GM18868 (cell line): ENCODE results near the gene CALHM6.

Experiments
- ATAC-seq: cut with Tn5 transposase; IDR thresholded peaks from one replicate; pipeline ENCODE4 v1.9.1; 2021; ENCODE audit warnings: mild to moderate bottlenecking, moderate library complexity; ENCODE audit not compliant: unreplicated experiment

CALHM6 gene

DNA sequence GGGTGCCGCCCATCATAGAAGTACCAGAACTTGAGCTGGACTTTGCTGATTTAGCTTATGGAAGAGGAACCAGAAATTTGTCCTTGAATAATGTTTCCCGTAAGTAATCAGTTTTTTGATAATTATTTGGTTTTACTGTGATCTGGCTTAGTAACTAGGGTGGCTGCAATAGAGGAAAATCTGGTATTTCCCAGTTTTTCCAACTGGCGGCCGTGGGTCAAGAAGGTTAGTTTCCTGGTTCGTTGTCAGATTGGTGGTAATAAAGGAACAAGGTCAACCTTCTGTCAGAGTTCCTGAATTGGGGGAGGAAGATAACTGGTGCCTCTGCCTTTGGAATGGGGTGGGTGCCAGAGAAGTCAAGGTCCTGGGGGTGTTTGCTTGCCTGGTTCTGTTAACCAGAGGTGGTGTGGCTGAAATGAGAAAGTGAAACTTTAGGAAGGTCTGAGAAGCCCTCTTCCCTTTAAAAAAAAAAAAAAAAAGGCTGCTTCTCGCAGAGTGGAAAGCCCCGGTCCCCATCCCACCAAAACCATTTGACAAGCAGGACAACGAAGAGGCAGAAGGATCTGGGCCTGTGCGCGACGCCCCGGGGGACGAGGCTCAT, at the start of gene CALHM6:
TSS of gene CALHM6 (plus strand) at position 45 of the 601 bp plus-strand sequence. CDS start at position 600, 555 bp downstream.
- no peak for ATAC-seq

DNA sequence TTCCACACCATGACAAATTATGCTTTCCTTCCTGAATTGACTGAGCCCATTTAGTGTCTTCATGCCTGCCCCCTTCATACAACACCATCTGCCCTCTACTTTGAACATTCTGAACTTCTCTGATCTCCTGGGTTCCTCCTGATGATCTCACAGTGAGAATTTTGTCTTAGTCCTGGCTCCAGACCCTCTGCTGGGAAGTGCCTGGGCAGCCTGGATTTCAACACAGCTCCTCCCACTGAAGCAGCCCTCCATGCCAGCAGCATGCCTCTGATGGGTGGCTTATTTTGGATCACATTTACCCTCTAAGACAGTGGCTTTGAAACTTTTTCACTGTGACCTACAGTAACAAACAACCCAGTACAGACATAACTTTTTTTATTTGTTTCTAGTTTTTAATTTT, 48.9 kb upstream of the CALHM6 start:
- no peak for ATAC-seq

DNA sequence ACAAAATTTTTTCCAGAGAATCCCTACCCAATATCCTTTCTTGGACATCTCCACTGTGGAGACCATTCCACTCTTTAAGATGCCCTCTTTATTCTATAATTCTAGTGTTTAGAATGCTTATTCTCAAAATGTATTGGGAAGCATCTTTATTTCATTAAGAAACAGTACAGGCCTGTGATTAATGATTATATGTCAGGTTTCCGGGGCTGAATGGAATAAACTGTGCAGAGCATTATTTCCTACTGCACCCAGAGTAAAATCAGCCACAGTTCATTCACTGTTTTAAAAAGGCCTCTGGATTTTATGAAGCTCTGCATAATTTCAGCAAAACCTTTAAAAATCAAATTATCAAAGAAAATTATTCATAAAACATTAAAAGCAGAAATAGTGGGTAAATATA, 47.8 kb upstream of the CALHM6 start:
- ATAC-seq: no peak

DNA sequence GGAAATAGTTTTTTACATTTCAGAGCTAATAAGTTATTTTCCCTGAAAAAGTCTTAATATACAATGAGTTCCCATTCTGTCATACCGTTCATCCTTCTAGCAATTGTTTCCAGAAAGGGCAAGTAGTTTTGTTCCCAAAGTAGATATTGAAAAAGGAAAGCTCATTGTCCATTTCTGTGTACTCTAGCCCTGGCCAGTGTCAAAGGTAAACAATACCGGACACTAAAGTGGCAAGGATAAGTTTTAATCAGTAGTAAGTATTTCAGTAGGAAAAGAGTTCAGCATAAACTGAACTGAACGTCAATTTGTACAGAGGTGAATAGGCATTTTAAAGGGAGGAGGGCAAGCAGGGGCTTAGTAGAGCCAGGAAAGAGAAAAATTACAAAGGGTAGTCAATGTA, 43.5 kb upstream of the CALHM6 start:
- ATAC-seq: no peak

DNA sequence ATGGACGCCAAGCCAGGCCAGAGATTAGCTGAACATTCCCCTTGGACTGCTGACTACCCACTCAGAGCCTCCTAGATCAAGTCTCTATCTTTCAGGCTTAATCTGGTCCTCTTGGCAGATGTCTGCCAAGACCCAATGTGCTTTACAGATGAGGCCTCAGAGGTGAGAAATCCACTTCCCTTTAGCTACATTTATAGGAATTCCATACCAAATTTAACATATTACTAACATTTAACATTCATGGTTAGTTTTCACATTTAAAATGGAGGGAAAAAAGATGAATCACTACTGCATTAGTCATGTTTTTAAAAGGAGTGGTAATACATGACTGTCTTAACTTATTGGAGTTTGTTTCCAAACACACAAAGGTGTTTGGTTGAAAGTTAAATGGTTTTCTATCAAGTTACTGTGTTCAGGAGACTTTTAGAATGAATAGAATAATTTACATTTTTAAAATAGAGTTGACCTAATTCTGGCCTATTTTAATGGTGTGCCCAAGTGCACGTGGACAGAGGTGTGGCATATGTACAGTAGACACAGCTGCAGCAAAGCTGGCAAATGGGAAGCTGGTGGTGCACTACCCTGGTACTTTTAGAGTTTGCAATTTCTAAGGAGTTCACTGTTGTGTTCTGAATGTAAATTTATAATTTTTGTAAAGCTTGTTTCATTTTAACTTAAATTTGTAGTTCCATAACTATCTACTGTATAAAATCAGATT, 41.9 kb upstream of the CALHM6 start:
- no peak for ATAC-seq

DNA sequence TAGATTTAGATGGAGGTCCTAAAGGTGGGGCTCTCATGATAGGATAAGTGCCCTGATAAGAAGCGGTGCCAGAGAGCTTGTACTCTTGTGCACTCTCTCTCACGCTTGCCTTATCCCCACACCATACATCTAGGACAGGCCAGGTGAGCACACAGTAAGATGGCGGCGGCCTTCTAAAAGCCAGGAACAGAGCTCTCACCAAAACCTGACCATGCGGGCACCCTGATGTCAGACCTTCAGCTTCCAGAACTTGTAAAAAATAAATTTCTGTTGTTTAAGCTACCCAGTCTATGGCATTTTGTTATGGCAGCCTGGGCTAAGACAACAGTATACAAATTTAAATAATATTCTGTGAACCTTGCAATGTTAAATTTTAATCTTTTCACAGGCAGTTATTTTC, 40.8 kb upstream of the CALHM6 start:
- ATAC-seq: no peak

DNA sequence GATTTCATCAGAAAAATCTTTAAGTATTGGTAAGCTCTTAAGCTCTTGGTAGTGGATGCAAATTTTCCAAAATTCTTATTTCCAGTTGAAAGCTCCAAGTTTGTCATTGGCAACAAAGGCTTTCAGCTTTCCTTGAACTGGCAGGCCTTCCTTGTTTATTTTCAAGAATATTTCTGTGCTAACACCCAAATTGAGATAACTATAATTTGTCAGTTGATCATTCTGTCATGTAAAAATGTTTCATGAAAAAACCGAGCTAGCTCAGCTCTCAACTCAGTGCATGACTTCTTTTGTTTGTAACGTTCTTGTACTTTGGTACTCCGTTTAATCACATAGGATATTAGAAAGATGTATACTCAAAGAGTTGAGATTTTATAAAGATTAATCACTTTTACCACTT, 38.9 kb upstream of the CALHM6 start:
- ATAC-seq: no peak

DNA sequence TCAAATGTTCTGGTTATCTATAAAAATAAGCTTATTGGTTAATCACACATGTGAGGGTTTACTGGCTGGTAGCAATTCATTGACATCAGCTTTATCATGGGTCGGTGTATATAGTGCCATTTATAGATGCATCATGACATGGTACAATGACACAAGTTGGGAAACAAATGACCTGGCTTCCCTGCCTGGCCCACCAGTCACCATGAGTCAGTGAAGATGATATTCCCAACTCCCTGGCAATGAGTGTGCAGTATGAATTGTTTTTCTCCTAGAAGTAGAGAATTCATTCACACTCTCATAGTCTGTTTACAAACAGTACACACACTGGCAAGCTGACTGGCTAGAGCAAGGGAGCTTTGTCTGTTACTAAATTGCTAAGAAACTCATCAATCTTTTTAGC, 37.2 kb upstream of the CALHM6 start:
- no peak for ATAC-seq

DNA sequence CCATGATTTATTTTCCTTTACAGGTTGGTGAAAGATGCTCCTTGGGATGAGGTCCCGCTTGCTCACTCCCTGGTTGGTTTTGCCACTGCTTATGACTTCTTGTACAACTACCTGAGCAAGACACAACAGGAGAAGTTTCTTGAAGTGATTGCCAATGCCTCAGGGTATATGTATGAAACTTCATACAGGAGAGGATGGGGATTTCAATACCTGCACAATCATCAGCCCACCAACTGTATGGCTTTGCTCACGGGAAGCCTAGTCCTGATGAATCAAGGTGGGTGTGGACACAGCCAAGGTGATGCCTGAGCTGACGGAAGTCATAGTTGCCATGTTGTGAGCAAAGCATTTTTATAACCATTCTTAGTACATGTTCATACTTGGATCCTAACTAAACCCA, 34.6 kb upstream of the CALHM6 start:
- no peak for ATAC-seq

DNA sequence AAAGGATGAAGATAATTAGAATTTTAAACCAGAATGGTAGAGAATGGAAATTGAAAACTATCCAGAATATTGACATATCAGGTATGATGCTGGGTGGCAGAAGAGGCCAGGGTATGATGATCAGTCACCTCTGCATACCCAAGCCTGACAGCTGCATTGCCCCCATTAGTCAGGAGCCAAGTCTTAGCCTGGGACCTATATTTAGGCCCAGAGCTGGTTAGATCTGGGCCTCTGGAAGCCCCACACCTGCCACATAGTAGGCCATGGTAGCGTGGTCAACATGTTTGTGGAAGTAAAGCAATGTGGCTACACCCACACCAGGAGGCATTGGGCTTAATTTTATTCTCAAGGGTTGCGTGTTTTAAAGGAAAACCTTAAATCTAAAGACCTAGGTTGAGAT, 32.1 kb upstream of the CALHM6 start:
- ATAC-seq: no peak

DNA sequence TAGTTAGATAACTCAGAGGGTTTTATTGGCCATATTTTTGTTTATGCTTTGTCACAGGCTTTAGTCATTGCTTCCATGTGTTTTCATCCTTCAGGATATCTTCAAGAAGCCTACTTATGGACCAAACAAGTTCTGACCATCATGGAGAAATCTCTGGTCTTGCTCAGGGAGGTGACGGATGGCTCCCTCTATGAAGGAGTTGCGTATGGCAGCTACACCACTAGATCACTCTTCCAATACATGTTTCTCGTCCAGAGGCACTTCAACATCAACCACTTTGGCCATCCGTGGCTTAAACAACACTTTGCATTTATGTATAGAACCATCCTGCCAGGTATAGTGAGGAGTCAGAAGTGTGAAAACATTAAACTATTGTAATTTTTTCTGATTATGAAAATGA, 30.3 kb upstream of the CALHM6 start:
- no peak for ATAC-seq

DNA sequence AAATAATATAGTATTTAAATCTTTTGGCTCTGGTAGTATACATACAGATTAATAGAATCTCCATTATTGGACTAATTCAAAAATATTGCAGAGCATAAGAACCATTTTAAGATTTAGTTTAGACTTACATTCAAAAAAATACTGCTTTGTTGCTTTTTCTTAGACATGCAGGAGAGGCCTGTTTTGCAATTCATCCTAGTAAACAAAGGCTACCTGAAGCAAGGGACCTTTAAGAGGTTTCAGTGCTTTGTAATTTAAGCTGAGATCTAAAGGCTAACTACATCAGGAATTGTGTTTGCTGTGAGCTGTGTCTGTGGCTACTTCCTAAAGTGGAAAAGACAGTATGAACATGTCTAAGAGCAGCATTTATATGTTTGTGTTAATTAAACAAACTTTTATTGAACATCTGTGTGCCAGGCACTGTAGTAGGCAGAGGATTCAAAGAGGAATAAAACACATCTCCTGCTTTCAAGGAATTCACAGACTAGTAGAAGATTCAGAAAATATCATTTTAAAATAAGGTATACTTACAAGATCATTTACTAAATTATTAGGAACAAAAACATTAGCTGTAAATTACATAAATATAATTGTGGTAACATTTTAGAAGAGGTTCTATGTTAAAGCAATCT, 29.1 kb upstream of the CALHM6 start:
- ATAC-seq: no peak

DNA sequence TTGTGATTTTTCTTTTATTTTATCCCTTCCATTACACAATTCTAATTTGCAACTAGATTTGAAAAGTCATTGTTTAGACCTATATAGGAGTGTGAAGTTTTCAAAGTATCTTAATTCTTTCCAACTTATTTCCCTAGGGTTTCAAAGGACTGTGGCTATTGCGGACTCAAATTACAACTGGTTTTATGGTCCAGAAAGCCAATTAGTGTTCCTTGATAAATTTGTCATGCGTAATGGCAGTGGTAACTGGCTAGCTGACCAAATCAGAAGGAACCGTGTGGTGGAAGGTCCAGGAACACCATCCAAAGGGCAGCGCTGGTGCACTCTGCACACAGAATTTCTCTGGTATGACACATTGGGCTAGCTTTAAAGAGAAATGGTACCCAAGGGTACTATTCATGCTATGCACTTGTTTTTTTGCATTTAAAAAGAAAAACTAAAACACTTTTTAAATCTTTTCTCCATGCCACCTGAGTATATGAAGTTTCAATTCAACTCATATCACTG, 27.9 kb upstream of the CALHM6 start:
- no peak for ATAC-seq

DNA sequence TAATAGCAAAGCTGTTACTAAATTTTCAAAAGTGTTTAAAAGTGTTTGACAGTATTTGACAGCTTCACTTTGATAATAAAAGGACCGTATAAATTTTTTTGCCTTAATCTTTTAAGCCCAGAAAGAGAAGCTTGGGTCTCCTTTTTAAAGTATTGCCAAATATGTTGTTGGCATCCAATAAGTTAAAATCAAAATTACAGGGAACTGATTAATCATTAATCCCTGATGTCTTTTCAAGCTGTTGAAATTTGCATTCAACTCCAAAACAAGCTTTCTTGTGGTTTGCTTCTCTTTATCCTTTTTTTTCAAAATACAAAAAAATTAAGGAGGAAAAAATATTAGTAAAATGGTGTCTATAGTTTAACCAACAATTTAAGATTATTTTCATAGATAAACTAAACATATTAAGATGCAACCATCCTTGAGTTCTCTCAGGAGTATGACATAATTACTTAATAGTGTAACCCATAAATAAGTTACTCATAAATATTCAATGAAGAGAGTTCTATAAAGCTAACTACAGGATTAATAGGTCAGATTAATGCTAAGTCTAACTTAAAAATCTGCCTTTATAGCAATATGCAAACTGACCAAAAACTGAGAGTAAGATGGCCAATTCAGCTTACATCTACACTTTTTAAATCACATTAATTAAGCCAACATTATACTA, 27.0 kb upstream of the CALHM6 start:
- ATAC-seq: no peak

DNA sequence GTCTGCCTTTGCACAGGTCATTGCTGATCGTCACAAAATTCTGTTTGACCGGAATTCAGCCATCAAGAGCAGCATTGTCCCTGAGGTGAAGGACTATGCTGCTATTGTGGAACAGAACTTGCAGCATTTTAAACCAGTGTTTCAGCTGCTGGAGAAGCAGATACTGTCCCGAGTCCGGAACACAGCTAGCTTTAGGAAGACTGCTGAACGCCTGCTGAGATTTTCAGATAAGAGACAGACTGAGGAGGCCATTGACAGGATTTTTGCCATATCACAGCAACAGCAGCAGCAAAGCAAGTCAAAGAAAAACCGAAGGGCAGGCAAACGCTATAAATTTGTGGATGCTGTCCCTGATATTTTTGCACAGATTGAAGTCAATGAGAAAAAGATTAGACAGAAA, 24.6 kb upstream of the CALHM6 start:
- ATAC-seq: no peak

DNA sequence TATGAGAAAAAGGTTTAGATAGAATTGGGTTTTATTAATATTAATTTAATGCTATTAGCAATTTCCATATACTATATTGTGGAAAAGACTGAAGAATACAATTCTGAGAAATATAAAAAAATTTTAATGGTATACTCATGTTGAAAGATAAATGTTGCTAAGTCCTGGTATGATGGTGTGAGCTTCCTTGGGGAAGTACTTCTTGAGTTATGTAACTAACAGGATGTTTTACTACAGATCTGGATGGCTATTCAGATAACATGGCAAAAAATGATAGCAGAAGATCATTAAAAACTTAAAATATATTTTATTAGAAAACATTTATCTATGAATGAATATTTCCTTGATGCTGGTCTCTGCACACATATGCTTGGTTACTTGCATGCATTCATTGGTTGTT, 23.5 kb upstream of the CALHM6 start:
- ATAC-seq: no peak

DNA sequence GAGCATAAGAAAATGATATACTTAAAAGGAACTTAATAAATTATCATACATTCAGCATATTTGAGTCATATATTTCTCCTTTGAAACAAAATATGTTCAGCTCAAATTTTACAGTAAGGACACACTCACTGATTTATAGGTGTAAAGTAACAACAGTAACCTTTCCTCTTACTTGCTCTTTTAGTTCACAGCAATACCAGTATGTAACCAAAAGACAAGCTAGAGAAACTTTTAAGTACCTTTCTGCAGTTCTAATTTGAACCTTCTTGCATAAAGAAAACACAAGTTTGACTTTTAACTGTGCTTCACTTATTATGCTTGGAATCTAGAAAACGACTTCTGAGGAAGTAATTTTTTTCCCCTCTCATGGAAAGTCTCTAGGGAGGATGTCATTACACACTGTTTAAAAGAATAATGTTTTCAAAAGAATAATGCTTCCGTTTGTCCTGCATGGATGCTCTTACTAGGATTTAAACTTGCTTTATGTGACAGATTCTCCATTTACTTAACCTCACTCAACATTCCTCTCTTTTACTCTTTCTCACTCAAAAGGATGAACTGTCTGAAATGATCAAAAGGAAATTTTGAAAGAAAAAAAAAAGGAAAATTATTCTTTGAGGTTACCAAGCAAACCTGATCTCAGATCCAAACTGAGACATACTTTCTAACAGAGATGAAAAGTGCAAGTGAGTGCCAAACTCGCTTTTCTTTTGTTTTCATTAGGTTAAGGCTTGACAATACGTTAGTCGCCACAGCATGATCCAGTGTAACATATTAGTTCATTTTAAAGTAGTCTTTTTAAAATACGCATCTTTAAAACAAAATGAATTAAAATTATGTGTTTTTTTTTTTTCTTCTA, 22.4 kb upstream of the CALHM6 start:
- no peak for ATAC-seq

DNA sequence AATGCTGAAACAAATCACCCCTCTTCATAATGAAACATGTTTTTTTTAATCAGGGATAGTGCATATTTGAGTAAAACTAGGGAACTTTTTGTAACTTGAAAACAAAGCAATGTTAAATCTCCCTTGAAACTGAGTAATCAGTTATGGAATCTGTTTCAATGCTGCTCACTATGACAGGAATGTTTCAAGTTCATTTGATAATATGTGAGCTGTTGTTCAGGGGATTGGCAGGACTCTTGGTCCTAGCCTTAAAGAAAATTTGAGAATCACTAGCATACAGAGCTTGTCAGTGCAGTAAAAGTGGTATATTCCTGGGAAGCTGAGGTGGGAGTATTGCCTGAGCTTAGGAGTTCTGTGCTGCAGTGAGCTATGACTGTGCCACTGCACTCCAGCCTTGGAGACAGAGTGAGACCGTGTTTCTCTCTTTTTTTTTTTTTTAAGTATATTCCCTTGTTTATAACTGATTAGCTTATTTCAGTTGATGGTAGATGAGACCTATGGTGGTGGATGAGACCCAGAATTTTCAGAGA, 21.6 kb upstream of the CALHM6 start:
- ATAC-seq: no peak

DNA sequence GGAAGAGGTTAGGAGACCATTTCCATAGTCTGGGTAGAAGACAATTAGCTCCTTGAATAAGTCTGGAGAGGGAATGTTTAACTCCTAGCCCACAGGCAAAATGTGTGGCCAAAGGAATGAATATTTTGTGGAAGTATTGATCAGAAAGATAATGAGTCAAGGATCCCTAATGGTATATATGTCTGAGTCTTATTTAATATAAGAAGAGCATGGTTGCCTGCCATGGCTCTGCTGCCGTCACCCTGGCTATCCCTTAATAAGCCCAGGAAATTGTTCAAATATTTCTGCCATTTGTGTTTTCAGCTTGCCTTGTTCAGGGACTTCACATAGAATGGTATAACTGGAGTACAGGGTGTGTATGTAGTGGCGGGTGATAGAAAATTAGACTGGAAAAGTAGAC, 18.1 kb upstream of the CALHM6 start:
- ATAC-seq: no peak

DNA sequence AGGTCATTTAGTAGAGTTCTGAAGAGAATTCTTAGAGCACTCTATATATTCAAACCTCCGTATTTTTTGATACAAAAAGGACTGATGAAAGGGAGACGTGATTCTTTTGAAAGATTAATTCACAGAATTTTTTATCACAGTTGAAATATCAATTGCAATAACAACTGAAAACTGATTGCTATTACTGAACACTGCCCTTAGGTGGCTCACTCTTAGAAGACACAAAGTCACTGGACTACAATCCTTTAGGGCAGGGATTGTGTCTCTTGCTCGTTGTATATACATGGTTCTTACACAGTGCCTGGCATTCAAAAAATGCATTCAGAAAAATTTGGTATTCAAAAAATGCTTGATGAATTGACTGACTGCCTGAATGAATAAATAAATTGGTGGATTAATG, 17.1 kb upstream of the CALHM6 start:
- ATAC-seq: peak; percentile 76

DNA sequence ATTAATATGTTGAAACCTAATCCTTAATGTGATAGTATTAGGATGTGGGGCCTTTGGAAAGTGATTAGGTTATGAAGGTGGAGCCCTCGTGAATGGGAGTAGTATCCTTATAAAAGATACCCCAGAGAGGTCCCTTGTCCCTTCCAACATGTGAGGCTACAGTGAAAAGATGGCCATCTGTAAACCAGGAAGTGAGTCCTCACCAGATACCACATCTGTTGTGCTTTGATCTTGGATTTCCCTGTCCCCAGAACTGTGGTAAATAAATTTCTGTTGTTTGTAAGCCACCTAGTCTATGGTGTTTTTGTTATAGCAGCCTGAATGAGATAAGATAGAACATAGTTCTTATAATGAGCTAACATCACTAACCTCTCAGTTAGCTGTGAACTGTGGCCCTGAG, 16.6 kb upstream of the CALHM6 start:
- ATAC-seq: peak; percentile 8
